ENCODE results near the gene GFI1B. TPM values are rescaled to one million over a fixed set of nuclear protein-coding genes. Genes with fewer than 3 reads are reported as not detected.

Gene GFI1B
- total RNA-seq, 1 experiment from 2014 or later = not detected

DNA sequence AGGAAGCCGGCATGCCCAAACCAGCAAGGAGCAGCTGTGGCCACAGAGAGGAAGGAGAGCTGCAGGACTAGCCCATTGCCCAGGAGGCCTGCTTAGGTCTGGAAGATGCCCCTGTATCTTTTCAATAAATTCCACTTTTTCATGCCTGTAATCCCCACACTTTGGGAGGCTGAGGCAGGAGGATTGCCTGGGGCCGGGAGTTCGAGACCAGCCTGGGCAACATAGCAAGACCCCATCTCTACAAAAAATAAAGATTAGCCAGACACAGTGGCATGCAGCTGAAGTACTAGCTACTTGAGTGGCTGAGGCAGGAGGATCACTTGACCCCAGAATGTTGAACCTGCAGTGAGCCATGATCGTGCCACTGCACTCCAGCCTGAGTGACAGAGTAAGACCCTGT is 28.8 kb upstream of the GFI1B start:
- H3K27ac ChIP-seq (ENCODE audit: low read length) = no peak overlapping the region
- no peaks in the 10 kb centered on the region for H3K9me2 ChIP-seq (replicated peaks; ENCODE audit: low read length)
- no peaks in the 10 kb centered on the region for H3K9me3 ChIP-seq (ENCODE audit: low read length)
- intact Hi-C loops (cut with micrococcal nuclease) = no loop called here
- no peak overlapping the region for H3K4me2 ChIP-seq (ENCODE audit: low read length)
- no peaks in the 10 kb centered on the region for H3K36me3 ChIP-seq (ENCODE audit: low read depth, low read length)
- H4K20me1 ChIP-seq (ENCODE audit: low read length) = no peaks in the 10 kb centered on the region
- no peaks in the 10 kb centered on the region for H3K27me3 ChIP-seq (ENCODE audit: low read length)
- no peak overlapping the region for H2AFZ ChIP-seq (ENCODE audit: low read length)
- no peak overlapping the region for H3K4me3 ChIP-seq (ENCODE audit: low read length)
- ATAC-seq = no peak
- BruUV-seq (replicated peaks) = no TSS peak
- H3K9ac ChIP-seq (ENCODE audit: low read length) = no peak overlapping the region
- no peak for DNase-seq
- ChIA-PET POLR2A (ENCODE audit: unreplicated experiment) (no interaction called here), CTCF (no interaction called here)
- H3K4me1 ChIP-seq (ENCODE audit: insufficient read depth, low read length) = peaks cover 10% of the 10 kb centered on the region; the same call in 1 of the 2 replicates
- TF ChIP-seq EZH2phosphoT487 (IDR thresholded peaks at IDR 0.05; ENCODE audit: borderline replicate concordance, low read length) = no peak
- TF ChIP-seq EZH2 (IDR thresholded peaks at IDR 0.05; ENCODE audit: low read length, unreplicated experiment) = no peak
- TF ChIP-seq, protein P1, sequence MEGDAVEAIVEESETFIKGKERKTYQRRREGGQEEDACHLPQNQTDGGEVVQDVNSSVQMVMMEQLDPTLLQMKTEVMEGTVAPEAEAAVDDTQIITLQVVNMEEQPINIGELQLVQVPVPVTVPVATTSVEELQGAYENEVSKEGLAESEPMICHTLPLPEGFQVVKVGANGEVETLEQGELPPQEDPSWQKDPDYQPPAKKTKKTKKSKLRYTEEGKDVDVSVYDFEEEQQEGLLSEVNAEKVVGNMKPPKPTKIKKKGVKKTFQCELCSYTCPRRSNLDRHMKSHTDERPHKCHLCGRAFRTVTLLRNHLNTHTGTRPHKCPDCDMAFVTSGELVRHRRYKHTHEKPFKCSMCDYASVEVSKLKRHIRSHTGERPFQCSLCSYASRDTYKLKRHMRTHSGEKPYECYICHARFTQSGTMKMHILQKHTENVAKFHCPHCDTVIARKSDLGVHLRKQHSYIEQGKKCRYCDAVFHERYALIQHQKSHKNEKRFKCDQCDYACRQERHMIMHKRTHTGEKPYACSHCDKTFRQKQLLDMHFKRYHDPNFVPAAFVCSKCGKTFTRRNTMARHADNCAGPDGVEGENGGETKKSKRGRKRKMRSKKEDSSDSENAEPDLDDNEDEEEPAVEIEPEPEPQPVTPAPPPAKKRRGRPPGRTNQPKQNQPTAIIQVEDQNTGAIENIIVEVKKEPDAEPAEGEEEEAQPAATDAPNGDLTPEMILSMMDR (conservative IDR thresholded peaks at IDR 0.05; ENCODE audit: low read depth, low read length) = no peak
- no peaks in the 10 kb centered on the region for H3F3A ChIP-seq (ENCODE audit: low read length, unreplicated experiment)
- no peaks in the 10 kb centered on the region for H3K79me2 ChIP-seq (ENCODE audit: low read length)

DNA sequence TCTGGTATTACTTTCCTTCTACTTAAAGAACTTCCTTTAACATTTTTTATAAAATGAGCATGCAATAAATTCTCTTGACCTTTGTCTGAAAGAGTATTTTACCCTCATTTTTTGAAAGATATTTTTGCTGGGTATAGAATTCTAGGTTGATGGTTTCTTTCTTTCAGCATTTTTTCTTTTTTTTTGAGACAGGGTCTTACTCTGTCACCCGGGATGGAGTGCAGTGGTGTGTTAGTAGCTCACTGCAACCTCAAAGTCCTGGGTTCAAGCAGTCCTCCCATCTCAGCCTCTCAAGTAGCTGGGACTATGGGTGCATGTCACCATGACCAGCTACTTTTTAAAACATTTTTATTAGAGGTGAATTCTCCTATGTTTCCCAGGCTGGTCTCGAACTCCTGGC is 23.4 kb upstream of the GFI1B start:
- H3K4me2 ChIP-seq (ENCODE audit: low read length) = no peak overlapping the region
- no peaks in the 10 kb centered on the region for H3K36me3 ChIP-seq (ENCODE audit: low read depth, low read length)
- no peaks in the 10 kb centered on the region for H3K27me3 ChIP-seq (ENCODE audit: low read length)
- intact Hi-C loops (cut with micrococcal nuclease) = no loop called here
- no peaks in the 10 kb centered on the region for H3K9me3 ChIP-seq (ENCODE audit: low read length)
- no peak overlapping the region for H2AFZ ChIP-seq (ENCODE audit: low read length)
- no peaks in the 10 kb centered on the region for H4K20me1 ChIP-seq (ENCODE audit: low read length)
- no TSS peak for BruUV-seq (replicated peaks)
- CTCF ChIA-PET = no interaction called here
- H3K9ac ChIP-seq (ENCODE audit: low read length) = no peak overlapping the region
- H3K4me3 ChIP-seq (ENCODE audit: low read length) = no peak overlapping the region
- TF ChIP-seq EZH2phosphoT487 (IDR thresholded peaks at IDR 0.05; ENCODE audit: borderline replicate concordance, low read length) = no peak
- no peak for TF ChIP-seq EZH2 (IDR thresholded peaks at IDR 0.05; ENCODE audit: low read length, unreplicated experiment)
- TF ChIP-seq, protein P1 (conservative IDR thresholded peaks at IDR 0.05; ENCODE audit: low read depth, low read length) = no peak
- H3K27ac ChIP-seq (ENCODE audit: low read length) = no peak overlapping the region
- DNase-seq (no peak), ATAC-seq (no peak)
- no peaks in the 10 kb centered on the region for H3K9me2 ChIP-seq (replicated peaks; ENCODE audit: low read length)
- no peaks in the 10 kb centered on the region for H3K79me2 ChIP-seq (ENCODE audit: low read length)
- H3F3A ChIP-seq (ENCODE audit: low read length, unreplicated experiment) = no peaks in the 10 kb centered on the region
- POLR2A ChIA-PET (ENCODE audit: unreplicated experiment) = no interaction called here
- H3K4me1 ChIP-seq (ENCODE audit: insufficient read depth, low read length) = peaks cover 5% of the 10 kb centered on the region; the same call in 1 of the 2 replicates

DNA sequence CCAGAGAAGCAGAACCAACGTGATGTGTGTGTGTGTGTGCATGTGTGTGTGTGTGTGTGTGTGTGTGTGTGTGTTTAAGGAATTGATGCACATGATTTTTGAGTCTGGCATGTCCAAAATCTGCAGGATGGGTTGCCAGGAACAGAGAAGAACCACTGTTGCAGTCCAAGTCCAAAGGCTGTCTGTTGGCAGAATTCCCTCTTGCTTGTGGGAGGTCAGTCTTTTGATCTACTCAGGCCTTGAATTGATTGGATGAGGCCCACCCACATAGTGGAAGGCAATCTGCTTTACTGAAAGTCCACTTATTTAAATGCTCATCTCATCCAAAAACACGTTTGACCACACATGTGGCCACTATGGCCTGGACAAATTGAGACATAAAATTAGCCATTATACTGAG is 22.7 kb upstream of the GFI1B start:
- ATAC-seq (no peak), DNase-seq (no peak)
- H3K27ac ChIP-seq (ENCODE audit: low read length) = no peak overlapping the region
- no peak overlapping the region for H2AFZ ChIP-seq (ENCODE audit: low read length)
- no peak overlapping the region for H3K9ac ChIP-seq (ENCODE audit: low read length)
- no peaks in the 10 kb centered on the region for H3K36me3 ChIP-seq (ENCODE audit: low read depth, low read length)
- POLR2A ChIA-PET (ENCODE audit: unreplicated experiment) = no interaction called here
- H3K9me2 ChIP-seq (replicated peaks; ENCODE audit: low read length) = no peaks in the 10 kb centered on the region
- H3F3A ChIP-seq (ENCODE audit: low read length, unreplicated experiment) = no peaks in the 10 kb centered on the region
- H4K20me1 ChIP-seq (ENCODE audit: low read length) = no peaks in the 10 kb centered on the region
- no peaks in the 10 kb centered on the region for H3K9me3 ChIP-seq (ENCODE audit: low read length)
- H3K4me3 ChIP-seq (ENCODE audit: low read length) = no peak overlapping the region
- CTCF ChIA-PET = no interaction called here
- TF ChIP-seq EZH2phosphoT487 (IDR thresholded peaks at IDR 0.05; ENCODE audit: borderline replicate concordance, low read length) = no peak
- TF ChIP-seq, protein P1 (conservative IDR thresholded peaks at IDR 0.05; ENCODE audit: low read depth, low read length) = no peak
- no peak for TF ChIP-seq EZH2 (IDR thresholded peaks at IDR 0.05; ENCODE audit: low read length, unreplicated experiment)
- H3K79me2 ChIP-seq (ENCODE audit: low read length) = no peaks in the 10 kb centered on the region
- BruUV-seq (replicated peaks) = no TSS peak
- no peak overlapping the region for H3K4me2 ChIP-seq (ENCODE audit: low read length)
- intact Hi-C loops (cut with micrococcal nuclease) = no loop called here
- no peaks in the 10 kb centered on the region for H3K27me3 ChIP-seq (ENCODE audit: low read length)
- peaks cover 5% of the 10 kb centered on the region; the same call in 1 of the 2 replicates for H3K4me1 ChIP-seq (ENCODE audit: insufficient read depth, low read length)

Measured in PC-3 (cell line).